Endodermal cell (in vitro differentiated cells): ENCODE measurements around the gene RBM42. TPM values are rescaled to one million over a fixed set of nuclear protein-coding genes. Genes with fewer than 3 reads are reported as not detected.

ENCODE experiments used
- DNase-seq: peaks from one replicate; pipeline ENCODE4 v3.0.0-alpha.2; 2017
- H3K27ac ChIP-seq: 2 replicates; pipeline ENCODE4 v1.5.1; 2013; ENCODE audit warnings: mild to moderate bottlenecking, low read depth, low read length, moderate library complexity
- H3K27me3 ChIP-seq: 2 replicates; pipeline ENCODE4 v1.6.1; 2013; ENCODE audit warnings: mild to moderate bottlenecking, low read length, moderate library complexity; ENCODE audit not compliant: insufficient read depth, control insufficient read depth, poor library complexity, severe bottlenecking
- H3K36me3 ChIP-seq: 2 replicates; pipeline ENCODE4 v1.7.0; 2013; ENCODE audit warnings: mild to moderate bottlenecking, low read length, moderate library complexity; ENCODE audit not compliant: control insufficient read depth, insufficient read depth
- H3K4me1 ChIP-seq: one replicate; pipeline ENCODE4 v1.7.0; 2013; ENCODE audit warnings: low read length; ENCODE audit not compliant: control insufficient read depth, insufficient read depth
- H3K4me3 ChIP-seq: 2 replicates; pipeline ENCODE4 v1.5.1; 2013; ENCODE audit warnings: mild to moderate bottlenecking, low read length, moderate library complexity
- H3K9ac ChIP-seq: 2 replicates; pipeline ENCODE4 v1.6.1; 2013; ENCODE audit warnings: mild to moderate bottlenecking, low read length, moderate library complexity; ENCODE audit not compliant: poor library complexity, severe bottlenecking; ENCODE audit errors: extremely low read depth
- H3K9me3 ChIP-seq: 2 replicates; pipeline ENCODE4 v1.6.1; 2013; ENCODE audit warnings: mild to moderate bottlenecking, low read length, moderate library complexity; ENCODE audit not compliant: control insufficient read depth
- H3K27ac Mint-ChIP-seq: 2 replicates; pipeline ENCODE4 v1.8.0; 2020; ENCODE audit warnings: mixed read lengths
- H3K27me3 Mint-ChIP-seq: 2 replicates; pipeline ENCODE4 v1.8.0; 2021; ENCODE audit warnings: mild to moderate bottlenecking, mixed read lengths; ENCODE audit not compliant: insufficient read depth
- H3K36me3 Mint-ChIP-seq: 2 replicates; pipeline ENCODE4 v1.8.0; 2020; ENCODE audit warnings: low read depth, mixed read lengths
- H3K4me1 Mint-ChIP-seq: 2 replicates; pipeline ENCODE4 v1.8.0; 2020; ENCODE audit warnings: mixed read lengths
- H3K4me3 Mint-ChIP-seq: 2 replicates; pipeline ENCODE4 v1.8.0; 2020; ENCODE audit warnings: mild to moderate bottlenecking, moderate library complexity, mixed read lengths
- H3K9me3 Mint-ChIP-seq: 2 replicates; pipeline ENCODE4 v1.8.0; 2020; ENCODE audit warnings: mild to moderate bottlenecking, mixed read lengths
- whole genome bisulfite sequencing, 2 experiments: methylation state at CpG; one replicate each; pipeline versions ENCODE4 v1.1.5 to v1.1.7; 2013; ENCODE audit warnings: missing lambda C conversion rate in 2 of 2, mixed read lengths in 1 of 2; ENCODE audit not compliant: insufficient coverage in 1 of 2, insufficient read length in 1 of 2; 5-methylcytosine and 5-hydroxymethylcytosine counted together
- total RNA-seq, 2 donors: library from RNA; stranded (reverse); fragmentation: NEBNext Ultra II Directional in 1 of 2; extraction: Animal tissue kit (Norgen Biotek cat#: 25700) in 1 of 2; gene quantifications; 2 replicates in 1 of 2; 3 replicates in 1 of 2; pipeline ENCODE4 v1.2.1, GENCODE V29; 2021
- TF ChIP-seq, protein P1 (sequence below): fragments of 200-600 bp; sonication (generic); conservative IDR thresholded peaks from 2 replicates; pipeline ENCODE4 v1.5.0; 2021; ENCODE audit warnings: antibody characterized with exemption, mild to moderate bottlenecking

The RBM42 gene
- total RNA-seq, 2 donors from 2014 or later = 81.1 to 89.2 TPM

DNA sequence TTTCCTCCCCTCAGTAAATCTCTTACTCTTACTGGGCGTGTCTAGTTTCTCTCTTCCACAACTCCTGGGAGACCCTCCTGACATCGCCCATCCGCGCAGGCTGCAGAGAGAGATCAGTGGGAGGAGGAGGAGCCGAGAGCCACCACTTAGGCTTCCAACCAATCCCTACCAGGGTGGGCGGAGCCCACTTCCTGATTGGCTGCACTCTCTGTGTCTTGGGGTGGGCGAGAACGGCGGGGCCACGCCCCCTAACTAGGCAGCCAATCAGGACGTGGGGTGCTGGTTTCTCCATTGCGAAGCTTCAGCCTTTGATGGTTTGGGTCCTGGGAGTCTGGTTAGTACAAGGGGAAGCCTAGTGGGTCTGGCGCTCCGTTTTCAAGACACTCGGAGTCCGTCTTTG lies 43.0 kb upstream of the RBM42 start, which contains the start of gene PMIS2:
Gene PMIS2, plus strand, starts transcription at position 326 of the 400 bp plus-strand sequence. CDS start 87 bp downstream, outside the sequence.
- H3K4me1 Mint-ChIP-seq = no peaks in the 10 kb centered on the region
- TF ChIP-seq, protein P1, sequence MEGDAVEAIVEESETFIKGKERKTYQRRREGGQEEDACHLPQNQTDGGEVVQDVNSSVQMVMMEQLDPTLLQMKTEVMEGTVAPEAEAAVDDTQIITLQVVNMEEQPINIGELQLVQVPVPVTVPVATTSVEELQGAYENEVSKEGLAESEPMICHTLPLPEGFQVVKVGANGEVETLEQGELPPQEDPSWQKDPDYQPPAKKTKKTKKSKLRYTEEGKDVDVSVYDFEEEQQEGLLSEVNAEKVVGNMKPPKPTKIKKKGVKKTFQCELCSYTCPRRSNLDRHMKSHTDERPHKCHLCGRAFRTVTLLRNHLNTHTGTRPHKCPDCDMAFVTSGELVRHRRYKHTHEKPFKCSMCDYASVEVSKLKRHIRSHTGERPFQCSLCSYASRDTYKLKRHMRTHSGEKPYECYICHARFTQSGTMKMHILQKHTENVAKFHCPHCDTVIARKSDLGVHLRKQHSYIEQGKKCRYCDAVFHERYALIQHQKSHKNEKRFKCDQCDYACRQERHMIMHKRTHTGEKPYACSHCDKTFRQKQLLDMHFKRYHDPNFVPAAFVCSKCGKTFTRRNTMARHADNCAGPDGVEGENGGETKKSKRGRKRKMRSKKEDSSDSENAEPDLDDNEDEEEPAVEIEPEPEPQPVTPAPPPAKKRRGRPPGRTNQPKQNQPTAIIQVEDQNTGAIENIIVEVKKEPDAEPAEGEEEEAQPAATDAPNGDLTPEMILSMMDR = no peak
- Histone ChIP-seq H3K27ac (no peak within 1 kb of the TSS), H3K4me3 (no peak within 1 kb of the TSS), H3K27me3 (peaks cover 15% of the 10 kb centered on the region), H3K9ac (no peak within 1 kb of the TSS), H3K9me3 (no peaks in the 10 kb centered on the region), H3K36me3 (no peaks in the 10 kb centered on the region), H3K4me1 (no peaks in the 10 kb centered on the region)
- 82 to 84% methylated on average over 9 to 16 of the region's 16 CpGs for WGBS, 2 experiments
- no peak within 1 kb of the TSS for H3K27ac Mint-ChIP-seq
- H3K9me3 Mint-ChIP-seq = peaks cover 1% of the 10 kb centered on the region
- no peak within 1 kb of the TSS for H3K4me3 Mint-ChIP-seq
- H3K36me3 Mint-ChIP-seq = no peaks in the 10 kb centered on the region
- peak; percentile 78 for DNase-seq
- peaks cover 49% of the 10 kb centered on the region for H3K27me3 Mint-ChIP-seq

DNA sequence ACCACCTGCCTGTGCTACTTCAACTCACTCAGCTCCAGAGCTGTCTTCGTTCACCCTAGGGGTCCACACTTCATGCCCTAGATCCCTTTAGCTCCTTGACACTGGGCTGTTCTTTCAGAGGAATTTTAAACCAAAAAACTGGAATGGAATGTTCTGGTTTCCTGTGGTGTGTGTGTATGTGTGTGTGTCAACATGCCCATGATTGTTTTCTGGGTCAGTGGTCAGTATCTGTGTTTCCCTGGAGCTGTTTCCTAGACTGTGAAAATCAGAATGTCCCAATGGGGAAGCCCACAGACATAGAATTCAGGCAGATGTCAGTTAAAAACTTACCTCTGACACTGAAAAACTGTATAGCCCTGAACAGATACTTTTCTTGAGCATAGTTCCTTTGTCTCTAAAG lies 41.5 kb upstream of the RBM42 start:
- no peaks in the 10 kb centered on the region for H3K9me3 ChIP-seq
- Mint-ChIP-seq H3K9me3 (no peaks in the 10 kb centered on the region), H3K36me3 (no peaks in the 10 kb centered on the region), H3K27me3 (peaks cover 48% of the 10 kb centered on the region), H3K27ac (no peak overlapping the region), H3K4me1 (no peaks in the 10 kb centered on the region), H3K4me3 (no peak overlapping the region)
- H3K9ac ChIP-seq = no peak overlapping the region
- no peak overlapping the region for H3K4me3 ChIP-seq
- H3K27me3 ChIP-seq = peaks cover 15% of the 10 kb centered on the region
- TF ChIP-seq, protein P1 = no peak
- WGBS, 2 experiments = 80% methylated on average over 1 of the region's 1 CpG; no CpG with 5 or more reads in 1 of the 2 experiments
- no peaks in the 10 kb centered on the region for H3K4me1 ChIP-seq
- no peaks in the 10 kb centered on the region for H3K36me3 ChIP-seq
- no peak overlapping the region for H3K27ac ChIP-seq
- no peak for DNase-seq

DNA sequence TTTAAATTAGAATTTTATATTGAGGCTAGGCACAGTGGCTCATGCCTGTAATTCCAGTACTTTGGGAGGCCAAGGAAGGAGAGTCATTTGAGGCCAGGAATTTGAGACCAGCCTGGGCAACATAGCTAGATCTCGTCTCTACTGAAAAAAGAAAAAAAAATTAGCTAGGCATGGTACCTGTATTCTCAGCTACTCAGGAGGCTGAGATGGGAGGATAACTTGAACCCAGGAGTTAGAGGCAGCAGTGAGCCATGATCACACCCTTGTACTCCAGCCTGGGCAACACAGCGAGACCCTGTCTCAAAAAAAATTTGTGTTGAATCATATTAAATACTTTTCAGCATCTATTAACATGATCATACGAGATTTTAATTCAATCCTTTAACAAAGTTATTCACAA lies 38.0 kb upstream of the RBM42 start:
- Histone ChIP-seq H3K27me3 (no peaks in the 10 kb centered on the region), H3K4me3 (no peak overlapping the region), H3K36me3 (no peaks in the 10 kb centered on the region), H3K9ac (no peak overlapping the region), H3K4me1 (no peaks in the 10 kb centered on the region), H3K27ac (no peak overlapping the region), H3K9me3 (no peaks in the 10 kb centered on the region)
- H3K36me3 Mint-ChIP-seq = no peaks in the 10 kb centered on the region
- peaks cover 24% of the 10 kb centered on the region for H3K27me3 Mint-ChIP-seq
- WGBS, 2 experiments = 78 to 93% methylated on average over 2 to 3 of the region's 3 CpGs
- DNase-seq = no peak
- H3K9me3 Mint-ChIP-seq = no peaks in the 10 kb centered on the region
- no peak overlapping the region for H3K27ac Mint-ChIP-seq
- TF ChIP-seq, protein P1 = no peak
- H3K4me1 Mint-ChIP-seq = no peaks in the 10 kb centered on the region
- no peak overlapping the region for H3K4me3 Mint-ChIP-seq
